ENCODE data around the gene ITIH1. TPM values are rescaled to one million over a fixed set of nuclear protein-coding genes. Genes with fewer than 3 reads are reported as not detected.

ITIH1 gene
- total and polyA plus RNA-seq, 2 donors (not counting 3 experiments of a cell fraction or from before 2014, with no cell fraction given), result not detected

DNA sequence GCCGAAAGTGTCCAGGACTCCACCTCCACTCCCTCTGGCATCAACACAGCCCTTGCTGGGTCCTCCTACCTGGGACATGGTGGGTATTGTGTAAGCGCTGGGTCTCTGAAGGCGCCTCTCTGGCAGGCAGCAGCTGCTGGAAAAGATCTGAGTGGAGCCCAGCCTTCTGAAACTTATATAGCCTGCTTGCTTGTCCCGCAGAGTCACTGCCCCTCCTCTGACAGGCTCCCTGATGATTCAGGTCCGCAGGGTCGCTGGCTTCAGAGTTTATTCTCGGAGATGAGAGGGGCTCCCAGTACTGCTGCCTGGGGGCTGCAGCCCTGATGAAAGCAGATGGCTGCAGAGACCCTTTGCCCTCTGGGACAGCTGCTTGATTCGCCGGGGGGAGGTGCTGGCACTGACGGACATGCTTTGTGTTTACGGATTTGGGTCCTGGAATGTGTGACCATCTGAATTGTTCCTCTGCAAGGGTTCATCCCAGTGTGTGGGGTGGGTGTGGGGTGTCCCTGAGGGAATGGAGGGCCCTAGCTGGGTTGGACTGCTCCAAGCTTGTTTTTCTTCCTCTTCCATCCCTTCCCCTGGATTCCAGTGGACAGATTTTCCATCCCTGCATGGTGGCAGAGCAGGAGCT lies 57.6 kb downstream of the ITIH1 start, which contains the start of gene MUSTN1:
TSS of gene MUSTN1 (minus strand) at position 149 of the 631 bp plus-strand sequence. CDS start at position 78, 71 bp downstream.
- DNase-seq (ENCODE audit: low read depth, low spot score) (no peak), FAIRE-seq (no peak)
- Histone ChIP-seq H3K9me1 (replicated peaks; ENCODE audit: control insufficient read depth, extremely low read depth, insufficient read depth, low read length) (no peaks in the 10 kb centered on the region), H3K79me2 (ENCODE audit: control insufficient read depth, insufficient read depth, low read length) (no peaks in the 10 kb centered on the region), H3K4me3 (replicated peaks in 1 of 3; ENCODE audit: insufficient read depth in 1 of 3, low read depth in 1 of 3, low read length in 3 of 3) (no peak within 1 kb of the TSS), H3K9me3 (replicated peaks; ENCODE audit: control insufficient read depth, insufficient read depth, low read length) (no peaks in the 10 kb centered on the region), H3K27ac (ENCODE audit: insufficient read depth, low read depth, low read length) (no peak within 1 kb of the TSS), H3K9ac (replicated peaks; ENCODE audit: extremely low read depth, insufficient read depth, low read length) (no peak within 1 kb of the TSS), H3K36me3 (ENCODE audit: control insufficient read depth in 2 of 2, extremely low read depth in 1 of 2, insufficient read depth in 2 of 2, low read length in 2 of 2) (peaks cover 0 to 2% of the 10 kb centered on the region in 2 experiments), H3K27me3 (ENCODE audit: control insufficient read depth in 2 of 2, insufficient read depth in 2 of 2, low read length in 2 of 2) (no peaks in the 10 kb centered on the region), H3K4me1 (ENCODE audit: control insufficient read depth, extremely low read depth, insufficient read depth, low read length) (peaks cover 6% of the 10 kb centered on the region), H3K4me2 (ENCODE audit: insufficient read depth, low read length) (no peak within 1 kb of the TSS), H2AFZ (ENCODE audit: low read depth, low read length) (no peak within 1 kb of the TSS), H4K20me1 (replicated peaks; ENCODE audit: control insufficient read depth, extremely low read depth, insufficient read depth, low read length) (no peaks in the 10 kb centered on the region)
- ChIA-PET CTCF (interaction anchor here (1.1 kb wide), 1 partner anchor 14 kb away, joined by 4 read pairs; no protein-coding TSS in a partner anchor), POLR2A (no interaction called here)
- dilution Hi-C loops (cut with MboI; ENCODE audit: extremely low pct_ligation_motif_present, low sequenced_read_pairs), result no loop called here
- BruUV-seq (replicated peaks), result no TSS peak
- intact Hi-C loops (cut with micrococcal nuclease), result no loop called here
- no peak for TF ChIP-seq FOS (IDR thresholded peaks at IDR 0.05; ENCODE audit: borderline replicate concordance, insufficient read depth, low read length)
- no peak for TF ChIP-seq MYC (IDR thresholded peaks at IDR 0.05; ENCODE audit: low read depth, low read length)
- TF ChIP-seq JUN (IDR thresholded peaks at IDR 0.05; ENCODE audit: borderline replicate concordance, insufficient read depth, insufficient read length, low read depth), result no peak
- TF ChIP-seq, protein P1, sequence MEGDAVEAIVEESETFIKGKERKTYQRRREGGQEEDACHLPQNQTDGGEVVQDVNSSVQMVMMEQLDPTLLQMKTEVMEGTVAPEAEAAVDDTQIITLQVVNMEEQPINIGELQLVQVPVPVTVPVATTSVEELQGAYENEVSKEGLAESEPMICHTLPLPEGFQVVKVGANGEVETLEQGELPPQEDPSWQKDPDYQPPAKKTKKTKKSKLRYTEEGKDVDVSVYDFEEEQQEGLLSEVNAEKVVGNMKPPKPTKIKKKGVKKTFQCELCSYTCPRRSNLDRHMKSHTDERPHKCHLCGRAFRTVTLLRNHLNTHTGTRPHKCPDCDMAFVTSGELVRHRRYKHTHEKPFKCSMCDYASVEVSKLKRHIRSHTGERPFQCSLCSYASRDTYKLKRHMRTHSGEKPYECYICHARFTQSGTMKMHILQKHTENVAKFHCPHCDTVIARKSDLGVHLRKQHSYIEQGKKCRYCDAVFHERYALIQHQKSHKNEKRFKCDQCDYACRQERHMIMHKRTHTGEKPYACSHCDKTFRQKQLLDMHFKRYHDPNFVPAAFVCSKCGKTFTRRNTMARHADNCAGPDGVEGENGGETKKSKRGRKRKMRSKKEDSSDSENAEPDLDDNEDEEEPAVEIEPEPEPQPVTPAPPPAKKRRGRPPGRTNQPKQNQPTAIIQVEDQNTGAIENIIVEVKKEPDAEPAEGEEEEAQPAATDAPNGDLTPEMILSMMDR (IDR thresholded peaks at IDR 0.05; ENCODE audit: extremely low read depth in 1 of 2, insufficient read depth in 1 of 2, low read depth in 1 of 2, low read length in 2 of 2), result no peak

Data from endothelial cell of umbilical vein (primary cell).